OCI-LY7 (cell line): Measurements from ENCODE around the gene IDNK. TPM values are rescaled to one million over a fixed set of nuclear protein-coding genes. Genes with fewer than 3 reads are reported as not detected.

ENCODE experiments used
- BruUV-seq: library from RNA; stranded (reverse); fragments of 400-500 nt; replicated peaks from 2 replicates; lab custom pipeline; 2021; lab: Mats Ljungman, UMichigan
- CTCF ChIA-PET: fragments of 300-600 bp; sonication (Branson Sonifier 250); formaldehyde crosslinking; loops from one replicate; lab custom pipeline; 2022; ENCODE audit warnings: antibody characterized with exemption; ENCODE audit not compliant: unreplicated experiment; lab: Charles Lee
- POLR2A ChIA-PET: fragments of 300-600 bp; sonication (Branson Sonifier 250); formaldehyde crosslinking; loops from one replicate; lab custom pipeline; 2022; ENCODE audit warnings: antibody characterized with exemption; lab: Charles Lee
- DNase-seq: peaks from one replicate; pipeline ENCODE4 v3.0.0-alpha.2; 2015; ENCODE audit warnings: low spot score
- H2AFZ ChIP-seq: fragments of 200-600 bp; sonication (generic), shearing (Covaris generic); 2 replicates; pipeline ENCODE4 v1.6.1; 2014; ENCODE audit warnings: mild to moderate bottlenecking, antibody characterized with exemption, low read length, moderate library complexity
- H3K27ac ChIP-seq: fragments of 200-600 bp; sonication (generic); 2 replicates; pipeline ENCODE4 v1.5.1; 2014; ENCODE audit warnings: mixed run types, low read depth, mild to moderate bottlenecking, moderate library complexity, low read length, inconsistent platforms; ENCODE audit not compliant: poor library complexity, severe bottlenecking
- H3K36me3 ChIP-seq: fragments of 200-600 bp; sonication (generic); 2 replicates; pipeline ENCODE4 v1.6.1; 2014; ENCODE audit warnings: mild to moderate bottlenecking, antibody characterized with exemption, low read length, moderate library complexity, mixed read lengths; ENCODE audit not compliant: insufficient read depth
- H3K4me1 ChIP-seq: fragments of 200-600 bp; sonication (generic); 2 replicates; pipeline ENCODE4 v1.5.1; 2014; ENCODE audit warnings: mild to moderate bottlenecking, low read length; ENCODE audit not compliant: insufficient read depth, poor library complexity, severe bottlenecking
- H3K4me2 ChIP-seq: fragments of 200-600 bp; sonication (generic); 2 replicates; pipeline ENCODE4 v1.6.1; 2014; ENCODE audit warnings: mild to moderate bottlenecking, low read length
- H3K4me3 ChIP-seq: fragments of 200-600 bp; sonication (generic); 2 replicates; pipeline ENCODE4 v1.5.1; 2014; ENCODE audit warnings: mild to moderate bottlenecking, low read depth, low read length; ENCODE audit not compliant: poor library complexity, severe bottlenecking
- H3K79me2 ChIP-seq: fragments of 200-600 bp; sonication (generic); 2 replicates; pipeline ENCODE4 v1.6.1; 2016; ENCODE audit warnings: low read depth, mild to moderate bottlenecking, low read length, moderate library complexity, mixed read lengths; ENCODE audit not compliant: insufficient read depth
- H3K9me2 ChIP-seq: fragments of 200-600 bp; sonication (generic); 2 replicates; pipeline ENCODE4 v1.6.1; 2016; ENCODE audit warnings: mild to moderate bottlenecking, low read length, mixed read lengths; ENCODE audit not compliant: insufficient read depth
- H3K9me3 ChIP-seq: fragments of 200-600 bp; sonication (generic); 2 replicates; pipeline ENCODE4 v1.6.1; 2014; ENCODE audit warnings: mild to moderate bottlenecking, mixed run types, low read length, mixed read lengths
- H4K20me1 ChIP-seq: fragments of 200-600 bp; sonication (generic); 2 replicates; pipeline ENCODE4 v1.6.1; 2014; ENCODE audit warnings: mild to moderate bottlenecking, antibody characterized with exemption, low read length, moderate library complexity, mixed read lengths; ENCODE audit not compliant: insufficient read depth
- CTCF ChIP-seq: fragments of 200-600 bp; sonication (generic); conservative IDR thresholded peaks from 2 replicates; pipeline ENCODE4 v1.5.1; 2014; ENCODE audit warnings: mild to moderate bottlenecking, antibody characterized with exemption, low read length, moderate library complexity, mixed read lengths
- EZH2phosphoT487 ChIP-seq: fragments of 200-600 bp; sonication (generic); IDR thresholded peaks from 2 replicates; pipeline ENCODE4 v1.6.1; 2018; ENCODE audit warnings: low read depth, borderline replicate concordance, mild to moderate bottlenecking, mixed run types, antibody characterized with exemption, low read length, moderate library complexity, mixed read lengths
- intact Hi-C: fragments of 100-400 bp; cut with micrococcal nuclease; formaldehyde crosslinking; loops from one replicate; pipeline ENCODE4 v1.10.0; 2022; ENCODE audit not compliant: unreplicated experiment
- total RNA-seq, 2 experiments: library from RNA; depleted of rRNA in 1 of 2; stranded (reverse); fragments of >200 nt in 1 of 2; shearing (Covaris generic) in 1 of 2; gene quantifications; 2 replicates each; pipeline ENCODE4 v1.2.3, GENCODE V29; 2014 to 2022

Gene IDNK
- total RNA-seq, 2 experiments from 2014 or later: 3.7 to 8.2 TPM

GRCh38 chr9:83625178-83625577 is 2.2 kb downstream of the IDNK start:
- Histone ChIP-seq H3K4me3 (no peak overlapping the region), H2AFZ (no peak overlapping the region), H3K4me1 (peaks cover 22% of the 10 kb centered on the region), H3K9me3 (no peaks in the 10 kb centered on the region), H3K4me2 (no peak overlapping the region), H3K36me3 (no peaks in the 10 kb centered on the region; the same call in 1 of the 2 replicates), H3K79me2 (no peaks in the 10 kb centered on the region), H3K27ac (no peak overlapping the region), H3K9me2 (no peaks in the 10 kb centered on the region), H4K20me1 (no peaks in the 10 kb centered on the region)
- TF ChIP-seq CTCF (no peak), EZH2phosphoT487 (no peak)
- BruUV-seq: no TSS peak
- CTCF ChIA-PET: no interaction called here
- POLR2A ChIA-PET: interaction anchor here (1.4 to 4.3 kb wide), 4 partner anchors 23 to 83 kb away, joined by 3 to 19 read pairs (median 7); partner anchors contain the start of gene UBQLN1
- intact Hi-C loops: no loop called here
- no peak for DNase-seq

GRCh38 chr9:83628540-83628939 is 5.6 kb downstream of the IDNK start:
- BruUV-seq: no TSS peak
- no peak overlapping the region for H3K4me2 ChIP-seq
- no peak overlapping the region for H2AFZ ChIP-seq
- no peaks in the 10 kb centered on the region for H3K9me3 ChIP-seq
- DNase-seq: no peak
- H3K9me2 ChIP-seq: no peaks in the 10 kb centered on the region
- peaks cover 4% of the 10 kb centered on the region; the same call in 1 of the 2 replicates for H3K36me3 ChIP-seq
- POLR2A ChIA-PET: interaction anchor here (1.5 kb wide), 1 partner anchor 12 kb away, joined by 3 read pairs; no protein-coding TSS in a partner anchor
- H3K4me1 ChIP-seq: peaks cover 8% of the 10 kb centered on the region
- no peak overlapping the region for H3K27ac ChIP-seq
- H3K79me2 ChIP-seq: no peaks in the 10 kb centered on the region
- TF ChIP-seq EZH2phosphoT487 (no peak), CTCF (no peak)
- H4K20me1 ChIP-seq: no peaks in the 10 kb centered on the region
- CTCF ChIA-PET: no interaction called here
- H3K4me3 ChIP-seq: no peak overlapping the region
- intact Hi-C loops: no loop called here

- H2AFZ ChIP-seq: no peak overlapping the region
- no peak for DNase-seq
- H3K4me3 ChIP-seq: no peak overlapping the region
- CTCF ChIA-PET: no interaction called here
- no peaks in the 10 kb centered on the region for H3K9me3 ChIP-seq
- H3K4me1 ChIP-seq: no peaks in the 10 kb centered on the region
- POLR2A ChIA-PET: interaction anchor here (1.3 to 1.5 kb wide), 2 partner anchors 8 to 11 kb away, joined by 3 read pairs; no protein-coding TSS in a partner anchor
- no peak overlapping the region for H3K27ac ChIP-seq
- BruUV-seq: no TSS peak
- TF ChIP-seq EZH2phosphoT487 (no peak), CTCF (no peak)
- H3K36me3 ChIP-seq: peaks cover 4% of the 10 kb centered on the region; the same call in 1 of the 2 replicates
- H3K9me2 ChIP-seq: no peaks in the 10 kb centered on the region
- H3K79me2 ChIP-seq: no peaks in the 10 kb centered on the region
- no peaks in the 10 kb centered on the region for H4K20me1 ChIP-seq
- intact Hi-C loops: no loop called here
- H3K4me2 ChIP-seq: no peak overlapping the region
Observed at GRCh38 chr9:83629433-83630104, 6.6 kb downstream of the IDNK start.
